MM.1S (cell line): ENCODE data around the gene GATA2.

ENCODE experiments used
- DNase-seq: peaks from one replicate; pipeline ENCODE4 v3.0.0-alpha.2; 2015
- H2AFZ ChIP-seq: fragments of 300-600 bp; sonication (generic); 2 replicates; pipeline ENCODE4 v1.6.0; 2016; ENCODE audit warnings: antibody characterized with exemption, low read length
- H3F3A ChIP-seq: fragments of 300-600 bp; sonication (generic); 2 replicates; pipeline ENCODE4 v1.6.1; 2016; ENCODE audit warnings: mild to moderate bottlenecking, antibody characterized with exemption, low read length, moderate library complexity, mixed read lengths; ENCODE audit not compliant: insufficient read depth
- H3K27ac ChIP-seq: fragments of 300-600 bp; sonication (generic); 2 replicates; pipeline ENCODE4 v1.5.1; 2016; ENCODE audit warnings: mild to moderate bottlenecking, low read length
- H3K27me3 ChIP-seq: fragments of 300-600 bp; sonication (generic); replicated peaks from 2 replicates; pipeline ENCODE4 v1.6.0; 2016; ENCODE audit warnings: low read length; ENCODE audit not compliant: insufficient read depth
- H3K36me3 ChIP-seq: fragments of 300-600 bp; sonication (generic); replicated peaks from 2 replicates; pipeline ENCODE4 v1.6.1; 2016; ENCODE audit warnings: mild to moderate bottlenecking, low read length, mixed read lengths; ENCODE audit not compliant: insufficient read depth
- H3K4me1 ChIP-seq: fragments of 300-600 bp; sonication (generic); 2 replicates; pipeline ENCODE4 v1.6.1; 2016; ENCODE audit warnings: low read length, mixed read lengths
- H3K4me2 ChIP-seq: fragments of 300-600 bp; sonication (generic); 2 replicates; pipeline ENCODE4 v1.6.0; 2016; ENCODE audit warnings: low read depth, low read length
- H3K4me3 ChIP-seq: fragments of 300-600 bp; sonication (generic); 2 replicates; pipeline ENCODE4 v1.5.1; 2016; ENCODE audit warnings: low read length, mixed read lengths
- H3K79me2 ChIP-seq: fragments of 300-600 bp; sonication (generic); 2 replicates; pipeline ENCODE4 v1.6.1; 2016; ENCODE audit warnings: mixed run types, low read length, mixed read lengths
- H3K9ac ChIP-seq: fragments of 300-600 bp; sonication (generic); 2 replicates; pipeline ENCODE4 v1.6.1; 2016; ENCODE audit warnings: low read length, mixed read lengths
- H3K9me2 ChIP-seq: fragments of 300-600 bp; sonication (generic); replicated peaks from 2 replicates; pipeline ENCODE4 v1.6.1; 2016; ENCODE audit warnings: mild to moderate bottlenecking, low read length, mixed read lengths; ENCODE audit not compliant: insufficient read depth
- H3K9me3 ChIP-seq: fragments of 300-600 bp; sonication (generic); replicated peaks from 2 replicates; pipeline ENCODE4 v1.6.1; 2016; ENCODE audit warnings: mild to moderate bottlenecking, low read length, mixed read lengths; ENCODE audit not compliant: insufficient read depth
- H4K20me1 ChIP-seq: fragments of 300-600 bp; sonication (generic); 2 replicates; pipeline ENCODE4 v1.6.1; 2016; ENCODE audit warnings: mild to moderate bottlenecking, low read length, moderate library complexity, mixed read lengths; ENCODE audit not compliant: insufficient read depth
- CTCF ChIP-seq: fragments of 300-600 bp; sonication (generic); IDR thresholded peaks from 2 replicates; pipeline ENCODE4 v1.5.1; 2016; ENCODE audit warnings: antibody characterized with exemption, low read length, mixed read lengths
- EZH2 ChIP-seq: fragments of 300-600 bp; sonication (generic); optimal IDR thresholded peaks from 2 replicates; pipeline ENCODE3; 2017; ENCODE audit warnings: low read depth, mild to moderate bottlenecking, antibody characterized with exemption, low read length, mixed read lengths
- EZH2phosphoT487 ChIP-seq: fragments of 300-600 bp; sonication (generic); IDR thresholded peaks from 2 replicates; pipeline ENCODE4 v1.6.1; 2018; ENCODE audit warnings: antibody characterized with exemption, low read length

GATA2 gene

GRCh38 chr3:128502712-128503111, 9.7 kb upstream of the GATA2 start:
- H3K27ac ChIP-seq: no peak overlapping the region
- no peaks in the 10 kb centered on the region for H3K4me1 ChIP-seq
- no peak overlapping the region for H3K4me3 ChIP-seq
- DNase-seq: no peak
- H4K20me1 ChIP-seq: no peaks in the 10 kb centered on the region
- H3K9me3 ChIP-seq: no peaks in the 10 kb centered on the region
- no peak overlapping the region for H2AFZ ChIP-seq
- no peaks in the 10 kb centered on the region for H3F3A ChIP-seq
- no peak overlapping the region for H3K9ac ChIP-seq
- no peaks in the 10 kb centered on the region for H3K79me2 ChIP-seq
- TF ChIP-seq EZH2 (no peak), CTCF (no peak), EZH2phosphoT487 (no peak)
- no peaks in the 10 kb centered on the region for H3K36me3 ChIP-seq
- H3K27me3 ChIP-seq: peaks cover 45% of the 10 kb centered on the region
- H3K4me2 ChIP-seq: no peak overlapping the region
- no peaks in the 10 kb centered on the region for H3K9me2 ChIP-seq

GRCh38 chr3:128501431-128501830, 8.4 kb upstream of the GATA2 start:
- Histone ChIP-seq H3K9me2 (no peaks in the 10 kb centered on the region), H3K79me2 (no peaks in the 10 kb centered on the region), H3K4me3 (no peak overlapping the region), H3F3A (no peaks in the 10 kb centered on the region), H4K20me1 (no peaks in the 10 kb centered on the region), H3K4me1 (no peaks in the 10 kb centered on the region), H3K27me3 (peaks cover 56% of the 10 kb centered on the region), H2AFZ (no peak overlapping the region), H3K9ac (no peak overlapping the region), H3K9me3 (no peaks in the 10 kb centered on the region), H3K36me3 (no peaks in the 10 kb centered on the region), H3K27ac (no peak overlapping the region), H3K4me2 (no peak overlapping the region)
- no peak for DNase-seq
- TF ChIP-seq EZH2 (no peak), CTCF (no peak), EZH2phosphoT487 (no peak)

GRCh38 chr3:128500556-128500955, 7.6 kb upstream of the GATA2 start:
- no peak overlapping the region for H3K27ac ChIP-seq
- H3K4me2 ChIP-seq: no peak overlapping the region
- H3K4me1 ChIP-seq: no peaks in the 10 kb centered on the region
- no peak overlapping the region for H3K9ac ChIP-seq
- no peak for TF ChIP-seq CTCF
- TF ChIP-seq EZH2: no peak
- no peak for TF ChIP-seq EZH2phosphoT487
- H3K27me3 ChIP-seq: peaks cover 65% of the 10 kb centered on the region
- DNase-seq: no peak
- H4K20me1 ChIP-seq: no peaks in the 10 kb centered on the region
- no peaks in the 10 kb centered on the region for H3K36me3 ChIP-seq
- no peaks in the 10 kb centered on the region for H3K79me2 ChIP-seq
- H3K9me3 ChIP-seq: no peaks in the 10 kb centered on the region
- H3K9me2 ChIP-seq: no peaks in the 10 kb centered on the region
- H2AFZ ChIP-seq: no peak overlapping the region
- no peak overlapping the region for H3K4me3 ChIP-seq
- H3F3A ChIP-seq: no peaks in the 10 kb centered on the region
